T-helper 2 cell treated with Interferon-gamma antibody and Interleukin-4, amounts not matched to agents 5 μg/mL and 100 μg/mL, for 36 hours (primary cell): ENCODE data around the gene SPINK4.

Experiments
- DNase-seq: peaks from one replicate; pipeline ENCODE4 v3.0.0; 2021; ENCODE audit warnings: low spot score
- H3K27ac Mint-ChIP-seq: one replicate; pipeline ENCODE4 v1.8.0; 2021; ENCODE audit warnings: mild to moderate bottlenecking, mixed read lengths
- H3K27me3 Mint-ChIP-seq: one replicate; pipeline ENCODE4 v1.8.0; 2021; ENCODE audit warnings: low read depth, mixed read lengths
- H3K36me3 Mint-ChIP-seq: one replicate; pipeline ENCODE4 v1.8.0; 2021; ENCODE audit warnings: low read depth, mixed read lengths
- H3K4me1 Mint-ChIP-seq: one replicate; pipeline ENCODE4 v1.8.0; 2021; ENCODE audit warnings: low read depth, mixed read lengths
- H3K4me3 Mint-ChIP-seq: one replicate; pipeline ENCODE4 v1.8.0; 2022; ENCODE audit warnings: mild to moderate bottlenecking, moderate library complexity, mixed read lengths
- H3K9me3 Mint-ChIP-seq: one replicate; pipeline ENCODE4 v1.8.0; 2021; ENCODE audit warnings: mixed read lengths

SPINK4 gene

GRCh38 chr9:33257276-33257675 is 17.3 kb downstream of the SPINK4 start:
- H3K36me3 Mint-ChIP-seq, result peaks cover 76% of the 10 kb centered on the region
- no peak overlapping the region for H3K27ac Mint-ChIP-seq
- peaks cover 3% of the 10 kb centered on the region for H3K4me1 Mint-ChIP-seq
- DNase-seq, result no peak
- no peaks in the 10 kb centered on the region for H3K9me3 Mint-ChIP-seq
- no peak overlapping the region for H3K4me3 Mint-ChIP-seq
- no peaks in the 10 kb centered on the region for H3K27me3 Mint-ChIP-seq

- Mint-ChIP-seq H3K27ac (no peak overlapping the region), H3K27me3 (no peaks in the 10 kb centered on the region), H3K36me3 (peaks cover 69% of the 10 kb centered on the region), H3K9me3 (no peaks in the 10 kb centered on the region), H3K4me3 (no peak overlapping the region), H3K4me1 (peaks cover 13% of the 10 kb centered on the region)
- DNase-seq, result no peak
These were observed 20.4 kb downstream of the SPINK4 start for GRCh38 chr9:33260372-33260771.

- peak overlapping the region; percentile 92 for H3K4me3 Mint-ChIP-seq
- peak overlapping the region; percentile 91 for H3K27ac Mint-ChIP-seq
- no peaks in the 10 kb centered on the region for H3K27me3 Mint-ChIP-seq
- no peaks in the 10 kb centered on the region for H3K9me3 Mint-ChIP-seq
- peaks cover 67% of the 10 kb centered on the region for H3K36me3 Mint-ChIP-seq
- DNase-seq, result no peak
- H3K4me1 Mint-ChIP-seq, result peaks cover 37% of the 10 kb centered on the region
These were observed 23.4 kb downstream of the SPINK4 start for GRCh38 chr9:33263131-33264002.

GRCh38 chr9:33264003-33264472 is 24.1 kb downstream of the SPINK4 start:
- no peaks in the 10 kb centered on the region for H3K9me3 Mint-ChIP-seq
- H3K27me3 Mint-ChIP-seq, result no peaks in the 10 kb centered on the region
- H3K4me1 Mint-ChIP-seq, result peaks cover 38% of the 10 kb centered on the region
- H3K27ac Mint-ChIP-seq, result peak overlapping the region; percentile 91
- peaks cover 65% of the 10 kb centered on the region for H3K36me3 Mint-ChIP-seq
- DNase-seq, result peak; percentile 35
- H3K4me3 Mint-ChIP-seq, result peak overlapping the region; percentile 92

GRCh38 chr9:33264473-33265177 is 24.7 kb downstream of the SPINK4 start, which contains the start of the genes BAG1 and CHMP5:
Gene BAG1 (minus strand): TSS chr9:33264708.
Gene CHMP5 (plus strand): TSS chr9:33265049. CDS start chr9:33265079, 30 bp downstream.
- Mint-ChIP-seq H3K4me3 (peak within 1 kb of the TSS; percentile 97), H3K4me1 (peaks cover 38% of the 10 kb centered on the region), H3K36me3 (peaks cover 59% of the 10 kb centered on the region), H3K9me3 (no peaks in the 10 kb centered on the region), H3K27me3 (no peaks in the 10 kb centered on the region), H3K27ac (peak within 1 kb of the TSS; percentile 97)
- DNase-seq, result peak; percentile 99

- H3K27me3 Mint-ChIP-seq, result no peaks in the 10 kb centered on the region
- H3K36me3 Mint-ChIP-seq, result peaks cover 55% of the 10 kb centered on the region
- H3K4me1 Mint-ChIP-seq, result peaks cover 37% of the 10 kb centered on the region
- H3K27ac Mint-ChIP-seq, result peak overlapping the region; percentile 97
- H3K9me3 Mint-ChIP-seq, result no peaks in the 10 kb centered on the region
- H3K4me3 Mint-ChIP-seq, result peak overlapping the region; percentile 97
- DNase-seq, result no peak
These were observed 25.4 kb downstream of the SPINK4 start for GRCh38 chr9:33265211-33265865.

GRCh38 chr9:33267151-33267767 is 27.3 kb downstream of the SPINK4 start:
- Mint-ChIP-seq H3K27ac (peak overlapping the region; percentile 54), H3K4me1 (peaks cover 38% of the 10 kb centered on the region), H3K36me3 (peaks cover 56% of the 10 kb centered on the region), H3K4me3 (peak overlapping the region; percentile 97), H3K9me3 (no peaks in the 10 kb centered on the region), H3K27me3 (no peaks in the 10 kb centered on the region)
- DNase-seq, result no peak

- Mint-ChIP-seq H3K4me3 (no peak overlapping the region), H3K27me3 (no peaks in the 10 kb centered on the region), H3K9me3 (no peaks in the 10 kb centered on the region), H3K27ac (no peak overlapping the region), H3K36me3 (peaks cover 56% of the 10 kb centered on the region), H3K4me1 (peaks cover 35% of the 10 kb centered on the region)
- no peak for DNase-seq
These were observed 30.2 kb downstream of the SPINK4 start for GRCh38 chr9:33270146-33270545.

- DNase-seq, result no peak
- H3K27me3 Mint-ChIP-seq, result no peaks in the 10 kb centered on the region
- H3K4me3 Mint-ChIP-seq, result no peak overlapping the region
- peaks cover 21% of the 10 kb centered on the region for H3K4me1 Mint-ChIP-seq
- H3K9me3 Mint-ChIP-seq, result no peaks in the 10 kb centered on the region
- peaks cover 57% of the 10 kb centered on the region for H3K36me3 Mint-ChIP-seq
- H3K27ac Mint-ChIP-seq, result peak overlapping the region; percentile 44
These were observed 32.1 kb downstream of the SPINK4 start for GRCh38 chr9:33272061-33272460.

GRCh38 chr9:33273266-33273971 is 33.5 kb downstream of the SPINK4 start:
- Mint-ChIP-seq H3K36me3 (peaks cover 61% of the 10 kb centered on the region), H3K4me1 (peaks cover 11% of the 10 kb centered on the region), H3K9me3 (no peaks in the 10 kb centered on the region), H3K4me3 (no peak overlapping the region), H3K27ac (peak overlapping the region; percentile 50), H3K27me3 (no peaks in the 10 kb centered on the region)
- DNase-seq, result no peak

GRCh38 chr9:33273972-33274328 is 34.0 kb downstream of the SPINK4 start:
- peaks cover 10% of the 10 kb centered on the region for H3K4me1 Mint-ChIP-seq
- H3K4me3 Mint-ChIP-seq, result no peak overlapping the region
- no peak overlapping the region for H3K27ac Mint-ChIP-seq
- H3K27me3 Mint-ChIP-seq, result no peaks in the 10 kb centered on the region
- no peaks in the 10 kb centered on the region for H3K9me3 Mint-ChIP-seq
- no peak for DNase-seq
- peaks cover 60% of the 10 kb centered on the region for H3K36me3 Mint-ChIP-seq

GRCh38 chr9:33277484-33277883 is 37.5 kb downstream of the SPINK4 start:
- H3K36me3 Mint-ChIP-seq, result peaks cover 55% of the 10 kb centered on the region
- no peak for DNase-seq
- peaks cover 7% of the 10 kb centered on the region for H3K4me1 Mint-ChIP-seq
- no peaks in the 10 kb centered on the region for H3K27me3 Mint-ChIP-seq
- H3K4me3 Mint-ChIP-seq, result no peak overlapping the region
- H3K9me3 Mint-ChIP-seq, result no peaks in the 10 kb centered on the region
- H3K27ac Mint-ChIP-seq, result no peak overlapping the region

- peaks cover 3% of the 10 kb centered on the region for H3K27me3 Mint-ChIP-seq
- H3K9me3 Mint-ChIP-seq, result no peaks in the 10 kb centered on the region
- DNase-seq, result no peak
- H3K4me3 Mint-ChIP-seq, result no peak overlapping the region
- peaks cover 1% of the 10 kb centered on the region for H3K4me1 Mint-ChIP-seq
- H3K27ac Mint-ChIP-seq, result no peak overlapping the region
- H3K36me3 Mint-ChIP-seq, result peaks cover 20% of the 10 kb centered on the region
These were observed 45.5 kb downstream of the SPINK4 start for GRCh38 chr9:33285502-33285901.
